NT2/D1 (cell line): ENCODE data around the gene CYB561D2.

ENCODE experiments used
- DNase-seq: peaks from one replicate; pipeline ENCODE4 v3.0.0-alpha.2; 2011; ENCODE audit warnings: low read depth, low spot score
- H3K27me3 ChIP-seq: 2 replicates; pipeline ENCODE4 v1.6.0; 2011; ENCODE audit warnings: mild to moderate bottlenecking; ENCODE audit not compliant: insufficient read length, insufficient read depth
- H3K36me3 ChIP-seq: 2 replicates; pipeline ENCODE4 v1.6.1; 2011; ENCODE audit warnings: mild to moderate bottlenecking, low read length, mixed read lengths; ENCODE audit not compliant: insufficient read depth, insufficient read length
- H3K4me1 ChIP-seq: 2 replicates; pipeline ENCODE4 v1.5.1; 2011; ENCODE audit not compliant: insufficient read depth, insufficient read length
- H3K4me3 ChIP-seq: 2 replicates; pipeline ENCODE4 v1.5.1; 2011; ENCODE audit warnings: low read depth; ENCODE audit not compliant: insufficient read length
- H3K9ac ChIP-seq: 2 replicates; pipeline ENCODE4 v1.6.0; 2011; ENCODE audit warnings: low read depth; ENCODE audit not compliant: insufficient read length
- H3K9me3 ChIP-seq: 2 replicates; pipeline ENCODE4 v1.5.1; 2011; ENCODE audit warnings: mild to moderate bottlenecking, low read length; ENCODE audit not compliant: insufficient read depth
- SUZ12 ChIP-seq: IDR thresholded peaks from 2 replicates; pipeline ENCODE4 v1.6.1; 2011; ENCODE audit not compliant: insufficient read length, insufficient read depth; ENCODE audit errors: extremely low read depth
- YY1 ChIP-seq: IDR thresholded peaks from 2 replicates; pipeline ENCODE4 v1.6.1; 2011; ENCODE audit not compliant: insufficient read length, insufficient read depth
- ZNF274 ChIP-seq: IDR thresholded peaks from 2 replicates; pipeline ENCODE4 v1.6.1; 2011; ENCODE audit warnings: mild to moderate bottlenecking, low read depth, low read length

The CYB561D2 gene

DNA sequence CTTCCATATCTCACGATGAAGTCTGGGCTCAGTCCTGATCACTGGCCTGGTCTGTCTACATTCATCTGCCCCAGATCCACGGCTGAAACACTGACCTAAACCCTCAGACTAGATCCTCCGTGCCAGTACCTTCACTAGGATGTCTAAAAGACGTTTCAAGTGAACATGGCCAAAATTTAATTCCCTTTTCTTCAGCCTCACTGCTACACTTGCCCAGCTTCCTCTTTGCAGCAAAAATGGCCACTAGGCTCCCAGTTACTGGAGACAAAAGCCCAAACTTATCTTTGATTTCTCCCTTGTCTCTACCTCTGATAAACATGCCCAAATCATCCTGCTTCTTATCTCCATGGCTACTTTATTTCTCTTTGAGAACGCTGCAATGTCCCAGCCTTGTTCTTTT is 11.7 kb upstream of the CYB561D2 start:
- Histone ChIP-seq H3K4me1 (peaks cover 14% of the 10 kb centered on the region), H3K9me3 (no peaks in the 10 kb centered on the region), H3K27me3 (peaks cover 21% of the 10 kb centered on the region), H3K9ac (no peak overlapping the region), H3K4me3 (no peak overlapping the region), H3K36me3 (peaks cover 26% of the 10 kb centered on the region)
- TF ChIP-seq YY1 (no peak), ZNF274 (no peak), SUZ12 (no peak)
- no peak for DNase-seq

DNA sequence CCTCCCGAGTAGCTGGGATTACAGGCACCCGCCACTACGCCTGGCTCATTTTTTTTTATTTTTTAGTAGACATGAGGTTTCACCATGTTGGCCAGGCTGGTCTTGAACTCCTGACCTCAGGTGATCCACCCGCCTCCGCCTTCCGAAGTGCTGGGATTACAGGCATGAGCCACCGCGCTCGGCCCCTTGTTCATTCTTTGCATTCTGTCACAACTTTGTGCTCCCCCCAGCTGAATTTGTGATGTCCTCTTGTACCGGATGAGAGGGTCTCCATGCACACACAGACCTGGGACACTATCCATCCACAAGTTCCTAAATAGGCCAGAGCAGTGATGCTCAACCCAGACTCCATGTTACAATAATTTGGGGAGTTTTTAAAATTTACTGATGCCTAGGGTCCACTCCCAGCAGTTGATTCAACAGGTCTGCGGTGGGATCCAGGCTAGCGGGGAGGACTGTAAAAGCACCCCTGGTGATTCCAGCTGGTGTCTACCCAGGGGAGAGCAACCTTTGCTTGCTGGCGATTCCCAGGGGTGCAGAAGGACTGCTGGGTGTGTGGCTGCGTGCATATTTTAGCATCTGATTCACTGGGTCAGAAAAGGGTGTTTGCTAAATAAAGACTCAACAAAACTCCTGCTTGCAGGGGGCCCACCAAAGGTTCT is 11.0 kb upstream of the CYB561D2 start:
- H3K4me3 ChIP-seq: no peak overlapping the region
- DNase-seq: no peak
- peaks cover 14% of the 10 kb centered on the region for H3K4me1 ChIP-seq
- no peak overlapping the region for H3K9ac ChIP-seq
- H3K27me3 ChIP-seq: peaks cover 24% of the 10 kb centered on the region
- H3K9me3 ChIP-seq: no peaks in the 10 kb centered on the region
- TF ChIP-seq ZNF274: no peak
- no peak for TF ChIP-seq YY1
- no peak for TF ChIP-seq SUZ12
- peaks cover 19% of the 10 kb centered on the region for H3K36me3 ChIP-seq

DNA sequence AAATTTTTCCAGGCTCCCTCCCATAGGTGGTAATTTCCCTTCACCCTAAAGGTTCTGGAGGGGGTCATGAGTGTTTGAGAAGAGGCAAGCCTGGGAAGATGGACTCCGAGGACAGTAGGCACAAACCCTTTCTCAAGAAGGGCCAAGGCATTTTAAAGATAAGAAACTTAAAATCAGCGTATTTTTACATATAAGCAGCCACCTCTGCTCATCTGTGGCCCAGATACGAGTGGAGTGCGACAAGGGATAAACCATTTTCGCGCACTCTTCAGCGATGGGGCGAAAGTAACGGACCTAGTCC is 10.6 kb upstream of the CYB561D2 start:
- peaks cover 29% of the 10 kb centered on the region for H3K27me3 ChIP-seq
- no peak for TF ChIP-seq YY1
- no peak for TF ChIP-seq ZNF274
- no peak for TF ChIP-seq SUZ12
- H3K4me1 ChIP-seq: peaks cover 15% of the 10 kb centered on the region
- H3K36me3 ChIP-seq: peaks cover 16% of the 10 kb centered on the region
- no peaks in the 10 kb centered on the region for H3K9me3 ChIP-seq
- DNase-seq: no peak
- no peak overlapping the region for H3K9ac ChIP-seq
- H3K4me3 ChIP-seq: no peak overlapping the region

DNA sequence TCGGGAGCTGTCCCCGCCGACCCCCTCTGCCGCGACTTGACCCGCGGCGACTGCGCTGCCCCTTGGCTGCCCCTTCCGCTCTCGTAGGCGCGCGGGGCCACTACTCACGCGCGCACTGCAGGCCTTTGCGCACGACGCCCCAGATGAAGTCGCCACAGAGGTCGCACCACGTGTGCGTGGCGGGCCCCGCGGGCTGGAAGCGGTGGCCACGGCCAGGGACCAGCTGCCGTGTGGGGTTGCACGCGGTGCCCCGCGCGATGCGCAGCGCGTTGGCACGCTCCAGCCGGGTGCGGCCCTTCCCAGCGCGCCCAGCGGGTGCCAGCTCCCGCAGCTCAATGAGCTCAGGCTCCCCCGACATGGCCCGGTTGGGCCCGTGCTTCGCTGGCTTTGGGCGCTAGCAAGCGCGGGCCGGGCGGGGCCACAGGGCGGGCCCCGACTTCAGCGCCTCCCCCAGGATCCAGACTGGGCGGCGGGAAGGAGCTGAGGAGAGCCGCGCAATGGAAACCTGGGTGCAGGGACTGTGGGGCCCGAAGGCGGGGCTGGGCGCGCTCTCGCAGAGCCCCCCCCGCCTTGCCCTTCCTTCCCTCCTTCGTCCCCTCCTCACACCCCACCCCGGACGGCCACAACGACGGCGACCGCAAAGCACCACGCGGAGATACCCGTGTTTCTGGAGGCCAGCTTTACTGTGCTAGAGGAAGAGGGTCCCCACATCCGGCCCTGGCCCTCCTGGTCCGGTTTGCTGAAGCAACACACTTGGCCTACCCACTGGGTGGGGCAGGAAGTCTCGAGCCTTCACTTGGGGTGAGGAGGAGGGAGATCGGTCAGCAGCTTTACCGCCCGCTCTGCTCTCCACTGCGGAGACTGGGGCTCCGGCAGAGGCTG is 10.0 kb upstream of the CYB561D2 start, which contains the start of gene RASSF1:
Gene RASSF1, minus strand, starts transcription at position 389 of the 882 bp plus-strand sequence. Its CDS starts 31 bp downstream, at position 358.
- H3K27me3 ChIP-seq: peaks cover 35% of the 10 kb centered on the region
- peaks cover 16% of the 10 kb centered on the region for H3K4me1 ChIP-seq
- no peak within 1 kb of the TSS for H3K4me3 ChIP-seq
- no peaks in the 10 kb centered on the region for H3K9me3 ChIP-seq
- H3K9ac ChIP-seq: no peak within 1 kb of the TSS
- no peak for TF ChIP-seq ZNF274
- TF ChIP-seq YY1: no peak
- TF ChIP-seq SUZ12: no peak
- no peak for DNase-seq
- H3K36me3 ChIP-seq: peaks cover 10% of the 10 kb centered on the region

DNA sequence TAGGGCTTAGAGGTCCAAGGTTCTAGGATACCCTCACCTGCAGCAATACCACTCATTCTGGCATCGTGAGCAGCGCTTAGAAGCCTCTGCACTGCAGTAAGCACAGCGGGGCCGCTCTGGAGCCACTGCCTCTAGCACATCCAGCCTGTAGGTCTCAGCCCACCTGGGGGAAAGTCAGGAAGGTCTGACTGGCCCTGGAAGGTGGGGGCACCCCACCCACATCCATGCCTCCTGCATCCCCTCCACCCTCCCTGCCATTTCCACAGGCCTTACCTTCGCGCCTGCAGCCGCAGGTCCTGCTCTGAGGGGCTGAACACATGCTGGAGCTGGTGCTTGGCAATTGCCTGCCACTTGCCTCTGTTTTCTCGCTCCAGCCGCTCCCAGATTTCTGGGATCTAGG is 9.1 kb upstream of the CYB561D2 start:
- no peak for TF ChIP-seq ZNF274
- no peak for TF ChIP-seq SUZ12
- no peak for TF ChIP-seq YY1
- Histone ChIP-seq H3K9ac (no peak overlapping the region), H3K36me3 (peaks cover 1% of the 10 kb centered on the region), H3K27me3 (peaks cover 40% of the 10 kb centered on the region), H3K4me3 (no peak overlapping the region), H3K9me3 (no peaks in the 10 kb centered on the region), H3K4me1 (peaks cover 18% of the 10 kb centered on the region)
- DNase-seq: no peak

DNA sequence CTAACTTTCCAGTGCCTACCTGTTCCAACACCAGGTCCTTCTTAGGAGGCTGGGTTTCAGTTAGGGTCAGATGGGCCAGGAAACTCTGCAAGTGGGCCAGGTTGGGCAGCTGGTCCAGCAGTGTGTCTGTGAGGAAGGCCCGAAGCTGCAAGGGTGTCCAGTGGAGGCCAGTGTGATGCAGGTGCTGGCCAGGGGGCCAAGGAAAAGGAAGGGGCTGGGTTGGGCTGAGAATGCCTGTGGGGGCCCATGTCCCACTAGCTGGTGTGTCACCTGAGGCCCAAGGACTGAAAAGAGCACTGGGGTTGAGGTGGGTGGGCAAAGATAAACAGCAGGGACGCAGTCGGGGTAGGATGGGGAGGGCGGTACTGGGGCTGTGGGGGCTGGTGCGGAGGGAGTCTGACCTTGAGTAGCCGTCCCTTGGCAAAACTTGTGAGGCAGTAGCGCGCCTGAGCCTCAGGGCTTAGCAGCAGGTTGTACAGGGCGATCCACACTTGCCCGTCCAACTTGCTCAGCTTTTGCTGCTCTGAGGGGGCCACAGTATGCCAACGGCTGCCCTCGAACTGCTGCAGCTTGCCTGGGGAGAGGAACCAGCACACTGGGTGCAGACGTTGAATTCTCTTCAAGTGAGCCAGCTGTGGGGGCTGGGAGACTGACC is 8.5 kb upstream of the CYB561D2 start:
- no peaks in the 10 kb centered on the region for H3K36me3 ChIP-seq
- peak overlapping the region; percentile 44 for H3K9ac ChIP-seq
- DNase-seq: no peak
- no peaks in the 10 kb centered on the region for H3K9me3 ChIP-seq
- H3K4me1 ChIP-seq: peaks cover 18% of the 10 kb centered on the region
- peaks cover 40% of the 10 kb centered on the region for H3K27me3 ChIP-seq
- TF ChIP-seq SUZ12: no peak
- no peak for TF ChIP-seq YY1
- no peak for TF ChIP-seq ZNF274
- no peak overlapping the region for H3K4me3 ChIP-seq
